Glutamatergic neuron (in vitro differentiated cells): ENCODE data around the gene CCL11. TPM values are rescaled to one million over a fixed set of nuclear protein-coding genes. Genes with fewer than 3 reads are reported as not detected.

Experiments
- DNase-seq: peaks from one replicate; pipeline ENCODE4 v3.0.0; 2022
- H3K27ac Mint-ChIP-seq: one replicate; pipeline ENCODE4 v1.8.0; 2020; ENCODE audit warnings: mild to moderate bottlenecking, mixed read lengths, inconsistent platforms; ENCODE audit not compliant: unreplicated experiment
- H3K27me3 Mint-ChIP-seq: one replicate; pipeline ENCODE4 v1.8.0; 2020; ENCODE audit warnings: mild to moderate bottlenecking, moderate library complexity, mixed read lengths, inconsistent platforms; ENCODE audit not compliant: unreplicated experiment
- H3K36me3 Mint-ChIP-seq: one replicate; pipeline ENCODE4 v1.8.0; 2020; ENCODE audit warnings: mild to moderate bottlenecking, mixed read lengths, inconsistent platforms; ENCODE audit not compliant: unreplicated experiment
- H3K4me1 Mint-ChIP-seq: one replicate; pipeline ENCODE4 v1.8.0; 2020; ENCODE audit warnings: mild to moderate bottlenecking, low read depth, mixed read lengths, inconsistent platforms; ENCODE audit not compliant: unreplicated experiment
- H3K4me3 Mint-ChIP-seq: one replicate; pipeline ENCODE4 v1.8.0; 2020; ENCODE audit warnings: mild to moderate bottlenecking, mixed read lengths, inconsistent platforms; ENCODE audit not compliant: unreplicated experiment
- H3K9me3 Mint-ChIP-seq: one replicate; pipeline ENCODE4 v1.8.0; 2020; ENCODE audit warnings: mild to moderate bottlenecking, moderate library complexity, mixed read lengths, inconsistent platforms; ENCODE audit not compliant: unreplicated experiment
- total RNA-seq: library from RNA; stranded (reverse); fragmentation: NEBNext Ultra II Directional; extraction: Animal tissue kit (Norgen Biotek cat#: 25700); gene quantifications from one replicate; pipeline ENCODE4 v1.2.1, GENCODE V29; 2021; ENCODE audit not compliant: unreplicated experiment
- TF ChIP-seq, protein P1 (sequence below): fragments of 200-600 bp; sonication (generic); IDR thresholded peaks from one replicate; pipeline ENCODE4 v1.5.0; 2021; ENCODE audit not compliant: partially characterized antibody, unreplicated experiment

CCL11 gene
- total RNA-seq, 1 donor from 2014 or later = not detected

DNA sequence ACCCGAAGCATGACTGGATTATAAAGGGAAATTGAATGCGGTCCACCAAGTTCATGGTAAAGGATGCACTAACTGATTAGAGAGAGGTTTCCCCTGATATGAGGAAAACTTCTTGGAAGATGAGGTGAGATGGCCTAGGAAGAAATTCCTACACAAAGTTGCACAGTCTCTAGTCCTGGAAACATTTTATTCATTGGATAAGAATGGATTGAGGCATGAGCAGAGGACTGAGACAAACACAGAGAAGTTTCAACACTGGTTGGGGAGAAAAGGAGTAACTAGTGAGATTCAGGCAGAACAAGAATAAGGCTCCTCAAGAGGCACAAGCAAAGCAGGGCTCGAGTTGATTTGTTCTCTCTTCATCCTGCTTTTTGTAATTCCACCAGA lies 32.4 kb upstream of the CCL11 start:
- Mint-ChIP-seq H3K27me3 (peaks cover 2% of the 10 kb centered on the region), H3K4me1 (peaks cover 7% of the 10 kb centered on the region), H3K27ac (no peak overlapping the region), H3K9me3 (no peaks in the 10 kb centered on the region), H3K4me3 (no peak overlapping the region), H3K36me3 (no peaks in the 10 kb centered on the region)
- TF ChIP-seq, protein P1, sequence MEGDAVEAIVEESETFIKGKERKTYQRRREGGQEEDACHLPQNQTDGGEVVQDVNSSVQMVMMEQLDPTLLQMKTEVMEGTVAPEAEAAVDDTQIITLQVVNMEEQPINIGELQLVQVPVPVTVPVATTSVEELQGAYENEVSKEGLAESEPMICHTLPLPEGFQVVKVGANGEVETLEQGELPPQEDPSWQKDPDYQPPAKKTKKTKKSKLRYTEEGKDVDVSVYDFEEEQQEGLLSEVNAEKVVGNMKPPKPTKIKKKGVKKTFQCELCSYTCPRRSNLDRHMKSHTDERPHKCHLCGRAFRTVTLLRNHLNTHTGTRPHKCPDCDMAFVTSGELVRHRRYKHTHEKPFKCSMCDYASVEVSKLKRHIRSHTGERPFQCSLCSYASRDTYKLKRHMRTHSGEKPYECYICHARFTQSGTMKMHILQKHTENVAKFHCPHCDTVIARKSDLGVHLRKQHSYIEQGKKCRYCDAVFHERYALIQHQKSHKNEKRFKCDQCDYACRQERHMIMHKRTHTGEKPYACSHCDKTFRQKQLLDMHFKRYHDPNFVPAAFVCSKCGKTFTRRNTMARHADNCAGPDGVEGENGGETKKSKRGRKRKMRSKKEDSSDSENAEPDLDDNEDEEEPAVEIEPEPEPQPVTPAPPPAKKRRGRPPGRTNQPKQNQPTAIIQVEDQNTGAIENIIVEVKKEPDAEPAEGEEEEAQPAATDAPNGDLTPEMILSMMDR = no peak
- no peak for DNase-seq

DNA sequence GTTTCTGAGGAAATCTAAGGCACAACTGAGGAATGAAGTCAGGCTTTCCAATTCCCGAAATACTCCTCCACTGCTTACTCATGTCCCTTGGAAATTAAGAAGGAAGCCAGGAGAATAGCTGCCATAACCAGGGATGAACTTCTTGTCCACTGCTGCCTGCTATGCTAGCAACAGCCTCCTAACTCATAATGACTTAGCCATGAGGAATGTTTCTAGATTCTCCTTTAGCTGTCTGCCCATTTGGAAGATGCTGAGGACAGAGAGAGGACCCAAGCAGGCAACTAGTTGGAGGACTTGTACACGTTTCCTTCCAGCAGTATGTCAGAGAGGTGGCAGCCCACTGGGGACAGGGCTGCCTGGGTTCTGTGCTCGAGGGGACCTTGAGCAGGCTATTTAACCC lies 31.4 kb upstream of the CCL11 start:
- Mint-ChIP-seq H3K4me3 (no peak overlapping the region), H3K36me3 (no peaks in the 10 kb centered on the region), H3K27me3 (peaks cover 2% of the 10 kb centered on the region), H3K9me3 (no peaks in the 10 kb centered on the region), H3K27ac (no peak overlapping the region), H3K4me1 (peaks cover 7% of the 10 kb centered on the region)
- TF ChIP-seq, protein P1 = no peak
- no peak for DNase-seq

DNA sequence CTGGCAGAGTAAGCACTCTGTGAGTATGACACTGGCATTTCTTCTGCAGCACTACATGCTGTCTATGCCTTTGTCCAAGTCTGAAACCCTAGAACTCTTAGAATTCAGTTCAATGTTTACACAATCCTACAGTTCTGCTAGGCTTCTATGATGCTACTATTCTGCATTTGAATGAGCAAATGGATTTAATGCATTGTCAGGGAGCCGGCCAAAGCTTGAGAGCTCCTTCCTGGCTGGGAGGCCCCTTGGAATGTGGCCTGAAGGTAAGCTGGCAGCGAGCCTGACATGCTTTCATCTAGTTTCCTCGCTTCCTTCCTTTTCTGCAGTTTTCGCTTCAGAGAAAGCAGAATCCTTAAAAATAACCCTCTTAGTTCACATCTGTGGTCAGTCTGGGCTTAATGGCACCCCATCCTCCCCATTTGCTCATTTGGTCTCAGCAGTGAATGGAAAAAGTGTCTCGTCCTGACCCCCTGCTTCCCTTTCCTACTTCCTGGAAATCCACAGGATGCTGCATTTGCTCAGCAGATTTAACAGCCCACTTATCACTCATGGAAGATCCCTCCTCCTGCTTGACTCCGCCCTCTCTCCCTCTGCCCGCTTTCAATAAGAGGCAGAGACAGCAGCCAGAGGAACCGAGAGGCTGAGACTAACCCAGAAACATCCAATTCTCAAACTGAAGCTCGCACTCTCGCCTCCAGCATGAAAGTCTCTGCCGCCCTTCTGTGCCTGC lies 30.7 kb upstream of the CCL11 start, which contains the start of gene CCL2:
Gene CCL2, plus strand, starts transcription at position 635 of the 730 bp plus-strand sequence. Its CDS starts 65 bp downstream, at position 700.
- Mint-ChIP-seq H3K9me3 (no peaks in the 10 kb centered on the region), H3K27me3 (peaks cover 2% of the 10 kb centered on the region), H3K4me1 (peaks cover 7% of the 10 kb centered on the region), H3K27ac (no peak within 1 kb of the TSS), H3K36me3 (no peaks in the 10 kb centered on the region), H3K4me3 (peak within 1 kb of the TSS; percentile 85)
- peak; percentile 54 for DNase-seq
- TF ChIP-seq, protein P1 = no peak

DNA sequence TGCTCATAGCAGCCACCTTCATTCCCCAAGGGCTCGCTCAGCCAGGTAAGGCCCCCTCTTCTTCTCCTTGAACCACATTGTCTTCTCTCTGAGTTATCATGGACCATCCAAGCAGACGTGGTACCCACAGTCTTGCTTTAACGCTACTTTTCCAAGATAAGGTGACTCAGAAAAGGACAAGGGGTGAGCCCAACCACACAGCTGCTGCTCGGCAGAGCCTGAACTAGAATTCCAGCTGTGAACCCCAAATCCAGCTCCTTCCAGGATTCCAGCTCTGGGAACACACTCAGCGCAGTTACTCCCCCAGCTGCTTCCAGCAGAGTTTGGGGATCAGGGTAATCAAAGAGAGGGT lies 30.2 kb upstream of the CCL11 start:
- Mint-ChIP-seq H3K9me3 (no peaks in the 10 kb centered on the region), H3K27me3 (peaks cover 2% of the 10 kb centered on the region), H3K36me3 (no peaks in the 10 kb centered on the region), H3K4me1 (peaks cover 7% of the 10 kb centered on the region), H3K4me3 (peak overlapping the region; percentile 85), H3K27ac (no peak overlapping the region)
- no peak for DNase-seq
- TF ChIP-seq, protein P1 = no peak

DNA sequence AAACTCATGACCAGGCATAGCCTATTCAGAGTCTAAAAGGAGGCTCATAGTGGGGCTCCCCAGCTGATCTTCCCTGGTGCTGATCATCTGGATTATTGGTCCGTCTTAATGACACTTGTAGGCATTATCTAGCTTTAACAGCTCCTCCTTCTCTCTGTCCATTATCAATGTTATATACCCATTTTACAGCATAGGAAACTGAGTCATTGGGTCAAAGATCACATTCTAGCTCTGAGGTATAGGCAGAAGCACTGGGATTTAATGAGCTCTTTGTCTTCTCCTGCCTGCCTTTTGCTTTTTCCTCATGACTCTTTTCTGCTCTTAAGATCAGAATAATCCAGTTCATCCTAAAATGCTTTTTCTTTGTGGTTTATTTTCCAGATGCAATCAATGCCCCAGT lies 29.7 kb upstream of the CCL11 start:
- peaks cover 7% of the 10 kb centered on the region for H3K4me1 Mint-ChIP-seq
- no peak for DNase-seq
- H3K27me3 Mint-ChIP-seq = peaks cover 2% of the 10 kb centered on the region
- H3K4me3 Mint-ChIP-seq = no peak overlapping the region
- no peak overlapping the region for H3K27ac Mint-ChIP-seq
- H3K9me3 Mint-ChIP-seq = no peaks in the 10 kb centered on the region
- TF ChIP-seq, protein P1 = no peak
- no peaks in the 10 kb centered on the region for H3K36me3 Mint-ChIP-seq
